OCI-LY3 (cell line): Measurements from ENCODE around the gene UAP1L1.

Experiments used
- EZH2phosphoT487 ChIP-seq: fragments of 200-600 bp; shearing (Covaris generic); IDR thresholded peaks from 2 replicates; pipeline ENCODE4 v1.6.1; 2018; ENCODE audit warnings: antibody characterized with exemption, mixed run types, low read depth
- TF ChIP-seq, protein P1 (sequence below): fragments of 200-600, 300-600 bp; sonication (generic); IDR thresholded peaks from 2 replicates; pipeline ENCODE4 v1.5.1; 2014; ENCODE audit warnings: antibody characterized with exemption, low read length, low read depth

DNA sequence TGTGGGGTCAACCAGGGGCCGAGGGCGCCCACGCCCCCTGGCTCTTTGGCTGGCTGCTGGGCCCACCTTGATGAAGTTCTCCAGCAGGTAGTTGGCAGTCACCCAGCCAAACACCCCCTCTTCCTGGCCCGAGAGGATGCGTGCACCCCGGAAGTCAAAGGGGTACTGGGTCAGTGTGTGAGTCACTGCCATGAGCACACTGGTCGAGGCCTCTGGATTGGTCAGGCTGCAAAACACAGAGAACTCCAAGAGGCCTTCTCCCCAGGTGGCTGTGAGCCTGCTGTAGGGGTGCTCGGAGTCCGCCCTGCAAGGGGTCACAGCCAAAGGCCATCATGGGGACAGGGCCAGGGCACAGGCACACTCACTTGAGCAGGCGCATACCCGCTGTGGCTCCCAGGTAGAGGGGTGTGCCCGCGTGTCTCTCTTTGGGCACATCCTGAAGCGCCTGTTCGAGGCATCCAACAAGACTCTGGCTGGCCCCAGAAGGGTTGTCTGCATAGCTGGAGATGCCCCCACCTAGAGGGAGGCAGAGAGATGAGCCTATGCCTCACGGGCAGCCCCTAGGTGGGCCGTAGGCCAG, 26.1 kb upstream of the UAP1L1 start:
- TF ChIP-seq, protein P1, sequence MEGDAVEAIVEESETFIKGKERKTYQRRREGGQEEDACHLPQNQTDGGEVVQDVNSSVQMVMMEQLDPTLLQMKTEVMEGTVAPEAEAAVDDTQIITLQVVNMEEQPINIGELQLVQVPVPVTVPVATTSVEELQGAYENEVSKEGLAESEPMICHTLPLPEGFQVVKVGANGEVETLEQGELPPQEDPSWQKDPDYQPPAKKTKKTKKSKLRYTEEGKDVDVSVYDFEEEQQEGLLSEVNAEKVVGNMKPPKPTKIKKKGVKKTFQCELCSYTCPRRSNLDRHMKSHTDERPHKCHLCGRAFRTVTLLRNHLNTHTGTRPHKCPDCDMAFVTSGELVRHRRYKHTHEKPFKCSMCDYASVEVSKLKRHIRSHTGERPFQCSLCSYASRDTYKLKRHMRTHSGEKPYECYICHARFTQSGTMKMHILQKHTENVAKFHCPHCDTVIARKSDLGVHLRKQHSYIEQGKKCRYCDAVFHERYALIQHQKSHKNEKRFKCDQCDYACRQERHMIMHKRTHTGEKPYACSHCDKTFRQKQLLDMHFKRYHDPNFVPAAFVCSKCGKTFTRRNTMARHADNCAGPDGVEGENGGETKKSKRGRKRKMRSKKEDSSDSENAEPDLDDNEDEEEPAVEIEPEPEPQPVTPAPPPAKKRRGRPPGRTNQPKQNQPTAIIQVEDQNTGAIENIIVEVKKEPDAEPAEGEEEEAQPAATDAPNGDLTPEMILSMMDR = no peak
- TF ChIP-seq EZH2phosphoT487 = no peak
